HepG2 (cell line): ENCODE measurements around the gene TPD52L2. TPM values are rescaled to one million over a fixed set of nuclear protein-coding genes. Genes with fewer than 3 reads are reported as not detected.
A peak's percentile ranks its signal among the peaks of the same experiment; 100 is the strongest.

Source experiments
- ARID2 ChIP-seq: sonication (generic); formaldehyde crosslinking; IDR thresholded peaks from 2 replicates; pipeline ENCODE4 v1.8.1; 2022; ENCODE audit warnings: mild to moderate bottlenecking, missing genetic modification reagents, borderline replicate concordance
- EHMT2 ChIP-seq: fragments of 200-600 bp; sonication (generic); IDR thresholded peaks from 2 replicates; pipeline ENCODE4 v1.7.0; 2017; ENCODE audit warnings: antibody characterized with exemption, low read depth, low read length, borderline replicate concordance
- ERF ChIP-seq: IDR thresholded peaks from 2 replicates; pipeline ENCODE4 v1.6.1; 2018; ENCODE audit warnings: missing biosample characterization, missing genetic modification reagents
- FIP1L1 ChIP-seq: fragments of 200-400 bp; formaldehyde crosslinking; IDR thresholded peaks from 2 replicates; pipeline ENCODE4 v1.6.1; 2018; ENCODE audit warnings: low read depth, mild to moderate bottlenecking, low read length, moderate library complexity, borderline replicate concordance; ENCODE audit not compliant: insufficient read depth
- MAZ ChIP-seq, 2 experiments: sonication (generic) in 1 of 2; formaldehyde crosslinking in 1 of 2; IDR thresholded peaks; 2 replicates each; pipeline versions ENCODE4 v1.5.0 to v1.6.1; 2012 to 2020; ENCODE audit warnings: low read depth in 2 of 2, mild to moderate bottlenecking in 2 of 2, borderline replicate concordance in 1 of 2, improper control_type of control experiment in 1 of 2, low read length in 1 of 2, missing genetic modification reagents in 1 of 2, moderate library complexity in 1 of 2
- SSRP1 ChIP-seq: IDR thresholded peaks from 2 replicates; pipeline ENCODE4 v1.6.1; 2016; ENCODE audit warnings: control low read depth
- ZNF335 ChIP-seq: sonication (generic); formaldehyde crosslinking; IDR thresholded peaks from 2 replicates; pipeline ENCODE4 v1.4.0; 2020; ENCODE audit warnings: missing genetic modification reagents
- ZNF790 ChIP-seq: sonication (generic); formaldehyde crosslinking; IDR thresholded peaks from 2 replicates; pipeline ENCODE4 v1.8.0; 2022; ENCODE audit warnings: missing genetic modification reagents, mild to moderate bottlenecking, borderline replicate concordance
- ZNF816 ChIP-seq: sonication (generic); formaldehyde crosslinking; IDR thresholded peaks from 2 replicates; pipeline ENCODE4 v1.8.0; 2022; ENCODE audit warnings: missing genetic modification reagents, mild to moderate bottlenecking, borderline replicate concordance
- polyA plus RNA-seq, 8 experiments: library from polyadenylated mRNA; depleted of rRNA in 3 of 8; stranded (reverse) in 7 of 8; unstranded in 1 of 8; fragments of >200 nt; fragmentation: Illumina TruSeq in 4 of 8; extraction: Trizol in 4 of 8; gene quantifications; 2 replicates each; pipeline versions ENCODE4 v1.2.1 to v1.2.3, GENCODE V29; 2011 to 2016; ENCODE audit warnings: low read depth in 4 of 8, missing spikeins in 1 of 8, mixed read lengths in 1 of 8; ENCODE audit not compliant: insufficient read depth in 1 of 8
- total RNA-seq, 5 experiments: library from RNA; depleted of rRNA; stranded (reverse); fragments of >200 nt; fragmentation: Illumina TruSeq; extraction: Trizol; gene quantifications; 2 replicates each; pipeline ENCODE4 v1.2.3, GENCODE V29; 2016; ENCODE audit warnings: low read depth in 1 of 5
- TF ChIP-seq, protein P1 (sequence below): IDR thresholded peaks from 2 replicates; pipeline ENCODE4 v1.6.1; 2018; ENCODE audit warnings: missing genetic modification reagents
- TF ChIP-seq, protein P2 (sequence below): IDR thresholded peaks from 2 replicates; pipeline ENCODE4 v1.6.1; 2016
- TF ChIP-seq, protein P3 (sequence below), 2 experiments: sonication (generic) in 1 of 2; formaldehyde crosslinking in 1 of 2; IDR thresholded peaks; 2 replicates each; pipeline versions ENCODE4 v1.6.1 to v1.9.0; 2014 to 2022; ENCODE audit warnings: antibody characterized with exemption in 1 of 2, borderline replicate concordance in 1 of 2, inconsistent platforms in 1 of 2, low read depth in 1 of 2, missing genetic modification reagents in 1 of 2
- TF ChIP-seq, protein P4 (sequence below): IDR thresholded peaks from 2 replicates; pipeline ENCODE4 v1.6.1; 2016; ENCODE audit warnings: mild to moderate bottlenecking
- TF ChIP-seq, protein P5 (sequence below): sonication (generic); formaldehyde crosslinking; IDR thresholded peaks from 2 replicates; pipeline ENCODE4 v1.4.0; 2020; ENCODE audit warnings: missing genetic modification reagents

Gene TPD52L2
- total and polyA plus RNA-seq, 2 of the 13 experiments (the other 11 are each of a cell fraction or from before 2014, with no cell fraction given), result 156 to 184 TPM

DNA sequence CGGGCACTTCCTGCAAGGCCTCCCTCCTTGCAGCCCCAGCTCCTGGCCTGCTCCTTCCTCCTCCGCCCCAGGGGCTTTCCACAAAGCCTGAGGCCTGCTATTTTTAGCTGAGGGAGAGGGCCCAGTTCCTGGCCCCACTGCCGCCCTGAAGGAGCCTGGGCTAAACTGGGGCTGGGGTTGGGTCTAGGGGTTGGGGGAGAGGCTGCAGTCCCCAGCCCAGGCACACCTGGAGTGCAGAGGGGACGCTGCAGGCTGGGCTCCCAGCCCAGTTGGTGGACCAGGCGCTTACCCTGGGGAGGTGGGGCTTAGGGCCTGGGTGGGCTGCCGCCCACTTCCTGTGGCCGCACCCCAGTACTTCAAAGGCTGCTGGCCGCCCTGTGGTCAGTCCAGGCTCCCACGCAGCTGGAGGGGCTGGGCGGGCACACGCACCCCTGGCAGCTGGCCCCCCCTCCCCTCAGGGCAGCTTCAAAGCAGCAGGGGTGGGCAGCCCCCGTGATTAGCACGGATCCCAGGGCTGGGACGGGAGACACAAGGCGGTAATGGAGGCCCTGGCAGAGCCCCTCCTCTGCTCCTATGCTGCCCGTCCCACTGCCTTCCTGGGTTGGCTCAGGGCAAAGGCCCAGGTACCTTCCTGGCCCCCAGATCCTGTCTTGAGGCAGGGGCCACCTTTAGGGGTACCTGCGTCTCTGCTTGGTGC, 10.9 kb upstream of the TPD52L2 start (continued):
- TF ChIP-seq, protein P1, sequence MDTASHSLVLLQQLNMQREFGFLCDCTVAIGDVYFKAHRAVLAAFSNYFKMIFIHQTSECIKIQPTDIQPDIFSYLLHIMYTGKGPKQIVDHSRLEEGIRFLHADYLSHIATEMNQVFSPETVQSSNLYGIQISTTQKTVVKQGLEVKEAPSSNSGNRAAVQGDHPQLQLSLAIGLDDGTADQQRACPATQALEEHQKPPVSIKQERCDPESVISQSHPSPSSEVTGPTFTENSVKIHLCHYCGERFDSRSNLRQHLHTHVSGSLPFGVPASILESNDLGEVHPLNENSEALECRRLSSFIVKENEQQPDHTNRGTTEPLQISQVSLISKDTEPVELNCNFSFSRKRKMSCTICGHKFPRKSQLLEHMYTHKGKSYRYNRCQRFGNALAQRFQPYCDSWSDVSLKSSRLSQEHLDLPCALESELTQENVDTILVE (CRISPR knock-in tag), result no peak
- peak; percentile 34; the same call in 1 of the 2 replicates for TF ChIP-seq ERF (CRISPR knock-in tag)
- TF ChIP-seq, protein P2, sequence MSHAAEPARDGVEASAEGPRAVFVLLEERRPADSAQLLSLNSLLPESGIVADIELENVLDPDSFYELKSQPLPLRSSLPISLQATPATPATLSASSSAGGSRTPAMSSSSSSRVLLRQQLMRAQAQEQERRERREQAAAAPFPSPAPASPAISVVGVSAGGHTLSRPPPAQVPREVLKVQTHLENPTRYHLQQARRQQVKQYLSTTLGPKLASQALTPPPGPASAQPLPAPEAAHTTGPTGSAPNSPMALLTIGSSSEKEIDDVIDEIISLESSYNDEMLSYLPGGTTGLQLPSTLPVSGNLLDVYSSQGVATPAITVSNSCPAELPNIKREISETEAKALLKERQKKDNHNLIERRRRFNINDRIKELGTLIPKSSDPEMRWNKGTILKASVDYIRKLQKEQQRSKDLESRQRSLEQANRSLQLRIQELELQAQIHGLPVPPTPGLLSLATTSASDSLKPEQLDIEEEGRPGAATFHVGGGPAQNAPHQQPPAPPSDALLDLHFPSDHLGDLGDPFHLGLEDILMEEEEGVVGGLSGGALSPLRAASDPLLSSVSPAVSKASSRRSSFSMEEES (CRISPR knock-in tag), result no peak
- TF ChIP-seq ARID2, result no peak
- TF ChIP-seq, protein P3, sequence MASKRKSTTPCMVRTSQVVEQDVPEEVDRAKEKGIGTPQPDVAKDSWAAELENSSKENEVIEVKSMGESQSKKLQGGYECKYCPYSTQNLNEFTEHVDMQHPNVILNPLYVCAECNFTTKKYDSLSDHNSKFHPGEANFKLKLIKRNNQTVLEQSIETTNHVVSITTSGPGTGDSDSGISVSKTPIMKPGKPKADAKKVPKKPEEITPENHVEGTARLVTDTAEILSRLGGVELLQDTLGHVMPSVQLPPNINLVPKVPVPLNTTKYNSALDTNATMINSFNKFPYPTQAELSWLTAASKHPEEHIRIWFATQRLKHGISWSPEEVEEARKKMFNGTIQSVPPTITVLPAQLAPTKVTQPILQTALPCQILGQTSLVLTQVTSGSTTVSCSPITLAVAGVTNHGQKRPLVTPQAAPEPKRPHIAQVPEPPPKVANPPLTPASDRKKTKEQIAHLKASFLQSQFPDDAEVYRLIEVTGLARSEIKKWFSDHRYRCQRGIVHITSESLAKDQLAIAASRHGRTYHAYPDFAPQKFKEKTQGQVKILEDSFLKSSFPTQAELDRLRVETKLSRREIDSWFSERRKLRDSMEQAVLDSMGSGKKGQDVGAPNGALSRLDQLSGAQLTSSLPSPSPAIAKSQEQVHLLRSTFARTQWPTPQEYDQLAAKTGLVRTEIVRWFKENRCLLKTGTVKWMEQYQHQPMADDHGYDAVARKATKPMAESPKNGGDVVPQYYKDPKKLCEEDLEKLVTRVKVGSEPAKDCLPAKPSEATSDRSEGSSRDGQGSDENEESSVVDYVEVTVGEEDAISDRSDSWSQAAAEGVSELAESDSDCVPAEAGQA (IDR thresholded peaks at IDR 0.05; ENCODE audit: low read depth), result peak; percentile 46; the same call in 1 of the 2 replicates
- TF ChIP-seq, protein P3 (CRISPR knock-in tag; IDR thresholded peaks at IDR 0.05; ENCODE audit: borderline replicate concordance), result 0 out of 2 replicates have a peak, but pooled peaks have one; percentile 30
- TF ChIP-seq FIP1L1, result no peak
- TF ChIP-seq MAZ (IDR thresholded peaks at IDR 0.05; ENCODE audit: borderline replicate concordance, low read depth, low read length), result peak; percentile 33; the same call in 1 of the 2 replicates
- no peak for TF ChIP-seq MAZ (CRISPR knock-in tag; IDR thresholded peaks at IDR 0.05; ENCODE audit: low read depth)
- TF ChIP-seq, protein P4, sequence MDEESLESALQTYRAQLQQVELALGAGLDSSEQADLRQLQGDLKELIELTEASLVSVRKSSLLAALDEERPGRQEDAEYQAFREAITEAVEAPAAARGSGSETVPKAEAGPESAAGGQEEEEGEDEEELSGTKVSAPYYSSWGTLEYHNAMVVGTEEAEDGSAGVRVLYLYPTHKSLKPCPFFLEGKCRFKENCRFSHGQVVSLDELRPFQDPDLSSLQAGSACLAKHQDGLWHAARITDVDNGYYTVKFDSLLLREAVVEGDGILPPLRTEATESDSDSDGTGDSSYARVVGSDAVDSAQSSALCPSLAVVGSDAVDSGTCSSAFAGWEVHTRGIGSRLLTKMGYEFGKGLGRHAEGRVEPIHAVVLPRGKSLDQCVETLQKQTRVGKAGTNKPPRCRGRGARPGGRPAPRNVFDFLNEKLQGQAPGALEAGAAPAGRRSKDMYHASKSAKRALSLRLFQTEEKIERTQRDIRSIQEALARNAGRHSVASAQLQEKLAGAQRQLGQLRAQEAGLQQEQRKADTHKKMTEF (CRISPR knock-in tag), result peak; percentile 38; the same call in 1 of the 2 replicates
- TF ChIP-seq SSRP1 (CRISPR knock-in tag), result no peak
- peak; percentile 41; the same call in 1 of the 2 replicates for TF ChIP-seq ZNF335 (CRISPR knock-in tag)
- TF ChIP-seq, protein P5, sequence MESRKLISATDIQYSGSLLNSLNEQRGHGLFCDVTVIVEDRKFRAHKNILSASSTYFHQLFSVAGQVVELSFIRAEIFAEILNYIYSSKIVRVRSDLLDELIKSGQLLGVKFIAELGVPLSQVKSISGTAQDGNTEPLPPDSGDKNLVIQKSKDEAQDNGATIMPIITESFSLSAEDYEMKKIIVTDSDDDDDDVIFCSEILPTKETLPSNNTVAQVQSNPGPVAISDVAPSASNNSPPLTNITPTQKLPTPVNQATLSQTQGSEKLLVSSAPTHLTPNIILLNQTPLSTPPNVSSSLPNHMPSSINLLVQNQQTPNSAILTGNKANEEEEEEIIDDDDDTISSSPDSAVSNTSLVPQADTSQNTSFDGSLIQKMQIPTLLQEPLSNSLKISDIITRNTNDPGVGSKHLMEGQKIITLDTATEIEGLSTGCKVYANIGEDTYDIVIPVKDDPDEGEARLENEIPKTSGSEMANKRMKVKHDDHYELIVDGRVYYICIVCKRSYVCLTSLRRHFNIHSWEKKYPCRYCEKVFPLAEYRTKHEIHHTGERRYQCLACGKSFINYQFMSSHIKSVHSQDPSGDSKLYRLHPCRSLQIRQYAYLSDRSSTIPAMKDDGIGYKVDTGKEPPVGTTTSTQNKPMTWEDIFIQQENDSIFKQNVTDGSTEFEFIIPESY (CRISPR knock-in tag), result no peak
- no peak for TF ChIP-seq ZNF816
- no peak for TF ChIP-seq EHMT2
- TF ChIP-seq ZNF790, result no peak
